ENCODE data around the gene CARMIL3.
A peak's percentile ranks its signal among the peaks of the same experiment; 100 is the strongest.

The CARMIL3 gene

DNA sequence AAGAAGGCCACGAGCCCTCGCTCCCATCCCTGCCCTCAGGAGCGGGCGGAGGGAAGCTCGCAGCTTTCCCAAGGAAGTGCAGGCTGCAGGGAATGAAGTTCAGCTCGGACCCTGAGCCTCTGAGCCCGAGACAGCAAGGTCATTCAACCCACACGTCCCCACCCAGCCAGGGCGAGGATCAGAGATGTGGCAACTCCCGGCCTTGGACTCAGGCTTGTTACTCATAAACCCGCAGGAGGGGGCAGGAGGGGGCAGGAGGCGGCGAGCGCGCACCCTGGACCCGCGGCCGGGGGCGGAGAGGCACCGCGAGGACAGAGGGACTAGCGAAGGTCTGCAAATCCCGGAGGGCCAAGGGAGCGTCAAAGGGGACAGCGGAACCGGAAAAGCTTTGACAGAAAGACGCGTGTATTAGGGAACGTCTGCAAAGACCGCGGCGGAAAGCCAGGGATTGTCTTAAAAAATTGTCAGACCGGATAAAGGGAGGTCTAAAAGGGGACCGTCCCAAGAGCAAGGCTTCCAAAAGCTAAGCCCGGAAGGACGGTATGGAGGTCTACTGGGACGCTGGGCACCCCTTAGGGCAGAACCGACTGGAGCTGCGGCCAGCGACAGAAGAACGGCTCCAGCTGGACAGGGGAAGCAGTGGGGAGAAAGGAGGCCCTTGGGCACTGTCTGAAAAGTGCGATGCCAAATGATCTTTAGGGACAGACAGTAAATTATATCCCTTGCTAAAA, 62.2 kb downstream of the CARMIL3 start:
- H2AK5ac ChIP-seq (ENCODE audit: low read length, severe bottlenecking): peak overlapping the region; percentile 49
- peak overlapping the region in 1 of 2 experiments; percentile 71 for H3K14ac ChIP-seq (ENCODE audit: low read length in 2 of 2)
- H3K36me3 ChIP-seq (ENCODE audit: control insufficient read depth in 1 of 2, insufficient read depth in 2 of 2, low read depth in 1 of 2, low read length in 2 of 2): peaks cover 17 to 22% of the 10 kb centered on the region in 2 experiments
- H3K9ac ChIP-seq (ENCODE audit: low read length): peak overlapping the region; percentile 97
- H3K4ac ChIP-seq (ENCODE audit: low read depth in 1 of 2, low read length in 2 of 2): peak overlapping the region; percentile 85 to 95
- under 1% methylated on average over 42 of the region's 42 CpGs for whole genome bisulfite sequencing
- peak overlapping the region; percentile 93 for H2BK120ac ChIP-seq (ENCODE audit: low read depth, low read length)
- peak overlapping the region in 1 of 2 experiments; percentile 16 for H3K23ac ChIP-seq (ENCODE audit: low read length in 2 of 2)
- H2AFZ ChIP-seq (ENCODE audit: low read depth, low read length): peak overlapping the region; percentile 85
- H2BK15ac ChIP-seq (ENCODE audit: low read depth, poor library complexity, severe bottlenecking): peak overlapping the region; percentile 97
- H3K4me2 ChIP-seq (ENCODE audit: low read length, poor library complexity, severe bottlenecking): peak overlapping the region; percentile 83
- peaks cover 26% of the 10 kb centered on the region for H3K79me1 ChIP-seq (replicated peaks; ENCODE audit: low read length, poor library complexity, severe bottlenecking)
- no peaks in the 10 kb centered on the region for H3K9me3 ChIP-seq (ENCODE audit: control insufficient read depth, low read length)
- peak overlapping the region; percentile 59 to 99 for H2BK12ac ChIP-seq (ENCODE audit: low read length in 2 of 2)
- H3K4me3 ChIP-seq (ENCODE audit: insufficient read depth in 1 of 2, low read depth in 1 of 2, low read length in 2 of 2): peak overlapping the region; percentile 72 to 91
- peaks cover 7% of the 10 kb centered on the region for H3K4me1 ChIP-seq (ENCODE audit: control insufficient read depth, insufficient read depth, low read depth, low read length)
- H3K18ac ChIP-seq (ENCODE audit: low read depth in 1 of 2, low read length in 2 of 2): peak overlapping the region; percentile 80 to 98
- peak overlapping the region; percentile 98 for H4K91ac ChIP-seq (ENCODE audit: low read length)
- H2BK5ac ChIP-seq (ENCODE audit: low read depth, low read length, poor library complexity, severe bottlenecking): peak overlapping the region; percentile 71
- DNase-seq: peak; percentile 96
- H3K27ac ChIP-seq (ENCODE audit: low read length, poor library complexity, severe bottlenecking): peak overlapping the region; percentile 98
- no peaks in the 10 kb centered on the region for H3K27me3 ChIP-seq (ENCODE audit: control insufficient read depth in 1 of 2, insufficient read depth in 1 of 2, low read length in 2 of 2)
- peak overlapping the region; percentile 96 for H4K8ac ChIP-seq (ENCODE audit: low read length)

DNA sequence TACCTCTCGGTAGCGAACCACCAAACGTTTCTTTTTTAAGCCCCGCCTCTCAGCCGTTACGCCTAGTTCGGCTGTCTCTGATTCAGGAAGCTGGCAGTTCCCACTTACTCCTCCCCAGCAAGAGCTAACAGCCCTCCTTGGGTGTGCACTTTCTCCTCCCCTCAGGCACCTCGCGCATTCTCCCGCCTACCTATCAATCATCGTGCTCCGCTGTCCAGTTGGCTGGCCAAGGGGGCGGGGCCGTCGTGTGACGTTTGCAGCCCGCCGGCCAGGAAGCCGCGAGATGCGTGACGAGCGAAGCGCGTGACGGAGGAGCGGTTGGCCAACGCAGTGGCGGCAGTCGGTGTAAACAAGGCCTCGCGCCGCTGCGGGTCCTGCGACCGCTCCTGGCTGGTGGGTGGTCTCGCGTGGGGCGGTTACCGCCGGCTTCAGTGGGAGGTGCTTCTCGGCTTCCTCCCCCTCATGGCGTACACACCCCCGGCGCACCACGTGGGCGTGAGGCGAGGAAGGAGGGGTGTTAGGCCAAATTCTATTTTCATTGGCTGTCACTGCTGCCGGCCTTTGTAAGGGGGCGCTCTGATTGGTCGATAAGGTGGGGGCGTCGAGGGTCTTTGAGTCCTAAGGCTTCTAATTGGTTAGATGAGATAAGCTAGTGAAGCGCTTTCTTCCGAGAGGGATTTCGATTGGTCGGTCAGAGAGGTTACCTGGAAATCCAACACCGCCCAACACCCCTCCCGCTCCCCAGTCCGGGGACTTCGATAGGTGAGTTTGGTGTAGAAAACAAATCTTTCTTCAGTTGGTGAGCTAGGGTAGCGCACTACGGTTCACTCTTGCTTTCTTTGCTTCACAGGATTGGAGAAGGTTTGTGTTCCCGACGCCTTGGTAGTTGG, 63.0 kb downstream of the CARMIL3 start, which contains the start of the genes DCAF11 and NRL:
TSS of gene DCAF11 (plus strand) at position 246 of the 890 bp plus-strand sequence. CDS start 818 bp downstream, outside the sequence.
TSS of gene NRL (minus strand) at position 418 of the 890 bp plus-strand sequence. CDS start 32,101 bp downstream, outside the sequence.
- H3K27ac ChIP-seq (ENCODE audit: low read length, poor library complexity, severe bottlenecking): peak within 1 kb of the TSS; percentile 98
- peaks cover 7% of the 10 kb centered on the region for H3K4me1 ChIP-seq (ENCODE audit: control insufficient read depth, insufficient read depth, low read depth, low read length)
- no peaks in the 10 kb centered on the region for H3K27me3 ChIP-seq (ENCODE audit: control insufficient read depth in 1 of 2, insufficient read depth in 1 of 2, low read length in 2 of 2)
- peaks cover 26% of the 10 kb centered on the region for H3K79me1 ChIP-seq (replicated peaks; ENCODE audit: low read length, poor library complexity, severe bottlenecking)
- peak within 1 kb of the TSS; percentile 83 for H3K4me2 ChIP-seq (ENCODE audit: low read length, poor library complexity, severe bottlenecking)
- peak within 1 kb of the TSS; percentile 98 for H4K91ac ChIP-seq (ENCODE audit: low read length)
- peak within 1 kb of the TSS; percentile 49 for H2AK5ac ChIP-seq (ENCODE audit: low read length, severe bottlenecking)
- H3K9me3 ChIP-seq (ENCODE audit: control insufficient read depth, low read length): no peaks in the 10 kb centered on the region
- peak within 1 kb of the TSS; percentile 98 for H2BK15ac ChIP-seq (ENCODE audit: low read depth, poor library complexity, severe bottlenecking)
- peak within 1 kb of the TSS; percentile 96 for H4K8ac ChIP-seq (ENCODE audit: low read length)
- peak within 1 kb of the TSS; percentile 97 to 99 for H2BK12ac ChIP-seq (ENCODE audit: low read length in 2 of 2)
- H3K9ac ChIP-seq (ENCODE audit: low read length): peak within 1 kb of the TSS; percentile 97
- under 1% methylated on average over 46 of the region's 65 CpGs for WGBS
- peak within 1 kb of the TSS; percentile 85 to 95 for H3K4ac ChIP-seq (ENCODE audit: low read depth in 1 of 2, low read length in 2 of 2)
- H3K36me3 ChIP-seq (ENCODE audit: control insufficient read depth in 1 of 2, insufficient read depth in 2 of 2, low read depth in 1 of 2, low read length in 2 of 2): peaks cover 25 to 30% of the 10 kb centered on the region in 2 experiments
- H2BK120ac ChIP-seq (ENCODE audit: low read depth, low read length): peak within 1 kb of the TSS; percentile 93
- H3K14ac ChIP-seq (ENCODE audit: low read length in 2 of 2): peak within 1 kb of the TSS in 1 of 2 experiments; percentile 98
- DNase-seq: peak; percentile 100
- H3K4me3 ChIP-seq (ENCODE audit: insufficient read depth in 1 of 2, low read depth in 1 of 2, low read length in 2 of 2): peak within 1 kb of the TSS; percentile 89 to 91
- H2BK5ac ChIP-seq (ENCODE audit: low read depth, low read length, poor library complexity, severe bottlenecking): peak within 1 kb of the TSS; percentile 96
- peak within 1 kb of the TSS; percentile 98 for H3K18ac ChIP-seq (ENCODE audit: low read depth in 1 of 2, low read length in 2 of 2)
- H3K23ac ChIP-seq (ENCODE audit: low read length in 2 of 2): peak within 1 kb of the TSS in 1 of 2 experiments; percentile 16
- H2AFZ ChIP-seq (ENCODE audit: low read depth, low read length): peak within 1 kb of the TSS; percentile 85

DNA sequence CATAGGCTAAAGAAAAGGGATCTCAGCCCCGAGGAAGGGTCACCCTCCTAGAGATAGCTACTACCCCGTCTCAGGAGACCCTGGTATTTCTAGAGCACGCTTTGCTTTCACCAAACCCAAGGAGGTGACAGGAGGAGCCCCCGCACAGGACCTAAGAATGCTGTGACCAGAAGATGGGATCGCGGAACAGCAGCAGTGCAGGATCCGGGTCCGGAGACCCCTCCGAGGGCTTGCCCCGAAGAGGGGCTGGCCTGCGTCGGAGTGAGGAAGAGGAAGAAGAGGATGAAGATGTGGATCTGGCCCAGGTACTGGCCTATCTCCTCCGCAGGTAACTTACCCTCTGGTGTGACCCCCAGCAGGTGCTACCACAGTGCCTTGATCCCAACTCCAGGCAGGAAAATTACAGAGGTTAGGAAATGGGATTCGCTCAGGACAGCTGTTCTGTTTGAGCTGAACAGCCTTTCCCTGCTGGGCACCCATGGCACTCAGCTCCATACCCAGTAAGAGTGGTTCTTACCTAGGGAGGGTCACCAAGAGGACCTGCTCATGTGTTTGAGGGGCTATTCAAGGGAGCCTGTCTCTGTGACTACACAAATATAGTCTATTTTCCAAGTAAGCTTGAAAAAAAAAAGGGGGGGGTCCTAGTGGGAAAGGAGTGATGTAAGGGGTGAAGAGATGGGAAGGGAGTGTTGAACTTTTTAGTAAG, 63.8 kb downstream of the CARMIL3 start:
- no peak overlapping the region for H2BK120ac ChIP-seq (ENCODE audit: low read depth, low read length)
- peak overlapping the region; percentile 68 for H3K4me2 ChIP-seq (ENCODE audit: low read length, poor library complexity, severe bottlenecking)
- peak overlapping the region in 1 of 2 experiments; percentile 37 for H3K18ac ChIP-seq (ENCODE audit: low read depth in 1 of 2, low read length in 2 of 2)
- H3K27me3 ChIP-seq (ENCODE audit: control insufficient read depth in 1 of 2, insufficient read depth in 1 of 2, low read length in 2 of 2): no peaks in the 10 kb centered on the region
- H3K9ac ChIP-seq (ENCODE audit: low read length): peak overlapping the region; percentile 97
- H3K79me1 ChIP-seq (replicated peaks; ENCODE audit: low read length, poor library complexity, severe bottlenecking): peaks cover 26% of the 10 kb centered on the region
- no peak overlapping the region for H2AK5ac ChIP-seq (ENCODE audit: low read length, severe bottlenecking)
- H3K4me1 ChIP-seq (ENCODE audit: control insufficient read depth, insufficient read depth, low read depth, low read length): peaks cover 7% of the 10 kb centered on the region
- H3K23ac ChIP-seq (ENCODE audit: low read length in 2 of 2): no peak overlapping the region
- H3K4ac ChIP-seq (ENCODE audit: low read depth in 1 of 2, low read length in 2 of 2): no peak overlapping the region
- peaks cover 30 to 34% of the 10 kb centered on the region in 2 experiments for H3K36me3 ChIP-seq (ENCODE audit: control insufficient read depth in 1 of 2, insufficient read depth in 2 of 2, low read depth in 1 of 2, low read length in 2 of 2)
- H2BK15ac ChIP-seq (ENCODE audit: low read depth, poor library complexity, severe bottlenecking): no peak overlapping the region
- peak overlapping the region; percentile 29 for H3K27ac ChIP-seq (ENCODE audit: low read length, poor library complexity, severe bottlenecking)
- no peak for DNase-seq
- H3K14ac ChIP-seq (ENCODE audit: low read length in 2 of 2): no peak overlapping the region
- H4K8ac ChIP-seq (ENCODE audit: low read length): peak overlapping the region; percentile 19
- no peak overlapping the region for H2BK5ac ChIP-seq (ENCODE audit: low read depth, low read length, poor library complexity, severe bottlenecking)
- H2AFZ ChIP-seq (ENCODE audit: low read depth, low read length): peak overlapping the region; percentile 46
- H2BK12ac ChIP-seq (ENCODE audit: low read length in 2 of 2): no peak overlapping the region
- peak overlapping the region; percentile 51 to 91 for H3K4me3 ChIP-seq (ENCODE audit: insufficient read depth in 1 of 2, low read depth in 1 of 2, low read length in 2 of 2)
- no peak overlapping the region for H4K91ac ChIP-seq (ENCODE audit: low read length)
- WGBS: 8% methylated on average over 10 of the region's 14 CpGs
- no peaks in the 10 kb centered on the region for H3K9me3 ChIP-seq (ENCODE audit: control insufficient read depth, low read length)

Data from mesenchymal stem cell (in vitro differentiated cells and primary cell).